ENCODE data around the gene NOP10. TPM values are rescaled to one million over a fixed set of nuclear protein-coding genes. Genes with fewer than 3 reads are reported as not detected.

The NOP10 gene
- total RNA-seq, 1 donor from 2014 or later = 143 TPM

GRCh38 chr15:34318277-34319079 is 24.5 kb downstream of the NOP10 start:
- H3K36me3 Mint-ChIP-seq = no peaks in the 10 kb centered on the region
- H3K9me3 Mint-ChIP-seq = no peaks in the 10 kb centered on the region
- TF ChIP-seq CTCF (conservative IDR thresholded peaks at IDR 0.05) = no peak
- DNase-seq (ENCODE audit: extremely low spot score, unreplicated experiment) = no peak
- no peaks in the 10 kb centered on the region for H3K27me3 Mint-ChIP-seq
- peak overlapping the region; percentile 76 for H3K27ac Mint-ChIP-seq
- H3K4me3 Mint-ChIP-seq = peak overlapping the region; percentile 90
- H3K4me1 Mint-ChIP-seq (ENCODE audit: unreplicated experiment) = peaks cover 11% of the 10 kb centered on the region

GRCh38 chr15:34314491-34315490 is 28.1 kb downstream of the NOP10 start:
- TF ChIP-seq CTCF (conservative IDR thresholded peaks at IDR 0.05) = no peak
- no peaks in the 10 kb centered on the region for H3K27me3 Mint-ChIP-seq
- H3K27ac Mint-ChIP-seq = no peak overlapping the region
- H3K4me1 Mint-ChIP-seq (ENCODE audit: unreplicated experiment) = peaks cover 11% of the 10 kb centered on the region
- no peaks in the 10 kb centered on the region for H3K9me3 Mint-ChIP-seq
- no peaks in the 10 kb centered on the region for H3K36me3 Mint-ChIP-seq
- no peak for DNase-seq (ENCODE audit: extremely low spot score, unreplicated experiment)
- H3K4me3 Mint-ChIP-seq = no peak overlapping the region

- no peak overlapping the region for H3K4me3 Mint-ChIP-seq
Measured at GRCh38 chr15:34311563-34311962, 31.4 kb downstream of the NOP10 start.

GRCh38 chr15:34304613-34305012 is 38.3 kb downstream of the NOP10 start:
- Mint-ChIP-seq H3K36me3 (no peaks in the 10 kb centered on the region), H3K9me3 (no peaks in the 10 kb centered on the region), H3K27ac (no peak overlapping the region), H3K4me3 (no peak overlapping the region), H3K27me3 (no peaks in the 10 kb centered on the region), H3K4me1 (ENCODE audit: unreplicated experiment) (no peaks in the 10 kb centered on the region)
- no peak for TF ChIP-seq CTCF (conservative IDR thresholded peaks at IDR 0.05)
- no peak for DNase-seq (ENCODE audit: extremely low spot score, unreplicated experiment)

More at GRCh38 chr15:34311563-34311962, 31.4 kb downstream of the NOP10 start:
- Mint-ChIP-seq H3K9me3 (no peaks in the 10 kb centered on the region), H3K27ac (no peak overlapping the region), H3K36me3 (no peaks in the 10 kb centered on the region), H3K27me3 (no peaks in the 10 kb centered on the region), H3K4me1 (ENCODE audit: unreplicated experiment) (no peaks in the 10 kb centered on the region)
- TF ChIP-seq CTCF (conservative IDR thresholded peaks at IDR 0.05) = no peak
- no peak for DNase-seq (ENCODE audit: extremely low spot score, unreplicated experiment)

GRCh38 chr15:34301058-34301457 is 41.9 kb downstream of the NOP10 start:
- no peak for DNase-seq (ENCODE audit: extremely low spot score, unreplicated experiment)
- H3K27me3 Mint-ChIP-seq = no peaks in the 10 kb centered on the region
- H3K27ac Mint-ChIP-seq = no peak overlapping the region
- H3K4me3 Mint-ChIP-seq = no peak overlapping the region
- H3K4me1 Mint-ChIP-seq (ENCODE audit: unreplicated experiment) = no peaks in the 10 kb centered on the region
- no peaks in the 10 kb centered on the region for H3K36me3 Mint-ChIP-seq
- no peak for TF ChIP-seq CTCF (conservative IDR thresholded peaks at IDR 0.05)
- H3K9me3 Mint-ChIP-seq = no peaks in the 10 kb centered on the region
